Ovary (tissue), 3 donors: Measurements from ENCODE around the gene LUZP2.

Source experiments
- CTCF ChIP-seq, 3 donors: fragments of 450-650 bp in 2 of 3; fragments of 200-600 bp in 1 of 3; IDR thresholded peaks; one replicate each; pipeline versions ENCODE4 v1.5.1 to v1.8.0; 2016 to 2022; ENCODE audit warnings: antibody characterized with exemption in 3 of 3, mild to moderate bottlenecking in 1 of 3
- POLR2A ChIP-seq: fragments of 450-650 bp; IDR thresholded peaks from one replicate; pipeline ENCODE4 v1.6.1; 2017; ENCODE audit warnings: antibody characterized with exemption, mild to moderate bottlenecking, moderate library complexity
- donor health status: DM: no; HTN: no; CAD: no.

GRCh38 chr11:24687531-24688147 lies 190.8 kb downstream of the LUZP2 start:
- TF ChIP-seq CTCF (IDR thresholded peaks at IDR 0.05) (no peak), POLR2A (no peak)
